IMR-90 (cell line): ENCODE measurements around the gene ATP5PB. TPM values are rescaled to one million over a fixed set of nuclear protein-coding genes. Genes with fewer than 3 reads are reported as not detected.

Source experiments
- ATAC-seq: fragments of 200-7000 bp; cut with Tn5 transposase; 2 replicates; pipeline ENCODE4 v1.9.1; 2020; ENCODE audit warnings: low read depth, mild to moderate bottlenecking, moderate library complexity
- BruUV-seq: library from RNA; stranded (reverse); fragments of 400-500 nt; replicated peaks from 2 replicates; lab custom pipeline; 2021; lab: Mats Ljungman, UMichigan
- CTCF ChIA-PET: fragments of 300-600 bp; formaldehyde crosslinking; extraction: SDS; loops from one replicate; lab custom pipeline; 2021; ENCODE audit warnings: antibody characterized with exemption; lab: Yijun Ruan, JAX
- POLR2A ChIA-PET: fragments of 300-600 bp; sonication (Branson Sonifier 250); formaldehyde crosslinking; loops from one replicate; lab custom pipeline; 2022; ENCODE audit warnings: antibody characterized with exemption; ENCODE audit not compliant: unreplicated experiment; lab: Charles Lee
- DNase-seq: peaks from one replicate; pipeline ENCODE4 v3.0.0; 2013
- H2AFZ ChIP-seq: replicated peaks from 2 replicates; pipeline ENCODE3; 2013; ENCODE audit warnings: low read length, mild to moderate bottlenecking; ENCODE audit not compliant: poor library complexity
- H2AK5ac ChIP-seq: 2 replicates; pipeline ENCODE4 v1.6.1; 2013; ENCODE audit warnings: low read depth, low read length, inconsistent platforms
- H2AK9ac ChIP-seq: replicated peaks from 2 replicates; pipeline ENCODE3; 2013; ENCODE audit warnings: mild to moderate bottlenecking, low read depth, low read length, moderate library complexity; ENCODE audit not compliant: poor library complexity
- H2BK120ac ChIP-seq: 2 replicates; pipeline ENCODE4 v1.6.1; 2013; ENCODE audit warnings: low read depth, low read length, inconsistent platforms
- H2BK15ac ChIP-seq: 3 replicates; pipeline ENCODE4 v1.6.1; 2013; ENCODE audit warnings: low read depth, low read length, inconsistent platforms
- H2BK20ac ChIP-seq: 2 replicates; pipeline ENCODE4 v1.6.1; 2013; ENCODE audit warnings: low read depth, mild to moderate bottlenecking, inconsistent platforms, low read length, moderate library complexity
- H2BK5ac ChIP-seq: 2 replicates; pipeline ENCODE4 v1.6.1; 2013; ENCODE audit warnings: mild to moderate bottlenecking, low read depth, low read length, inconsistent platforms; ENCODE audit not compliant: poor library complexity, severe bottlenecking
- H3K14ac ChIP-seq: replicated peaks from 2 replicates; pipeline ENCODE4 v1.6.1; 2013; ENCODE audit warnings: low read depth, low read length, inconsistent platforms
- H3K18ac ChIP-seq: 2 replicates; pipeline ENCODE4 v1.6.1; 2013; ENCODE audit warnings: low read depth, low read length, control low read depth
- H3K23ac ChIP-seq: 2 replicates; pipeline ENCODE4 v1.6.1; 2013; ENCODE audit warnings: low read depth, low read length, inconsistent platforms
- H3K27ac ChIP-seq: 2 replicates; pipeline ENCODE4 v1.5.1; 2013; ENCODE audit warnings: mild to moderate bottlenecking, control low read depth, low read length; ENCODE audit not compliant: insufficient read depth
- H3K27me3 ChIP-seq: 2 replicates; pipeline ENCODE4 v1.6.1; 2013; ENCODE audit warnings: low read length; ENCODE audit not compliant: control insufficient read depth, insufficient read depth
- H3K36me3 ChIP-seq: 2 replicates; pipeline ENCODE4 v1.6.1; 2013; ENCODE audit warnings: low read length, mixed read lengths; ENCODE audit not compliant: control insufficient read depth, insufficient read depth
- H3K4ac ChIP-seq: 2 replicates; pipeline ENCODE4 v1.6.1; 2013; ENCODE audit warnings: low read depth, low read length, inconsistent platforms
- H3K4me1 ChIP-seq: 2 replicates; pipeline ENCODE4 v1.6.1; 2013; ENCODE audit warnings: low read length, mixed read lengths; ENCODE audit not compliant: control insufficient read depth, insufficient read depth
- H3K4me2 ChIP-seq: 2 replicates; pipeline ENCODE4 v1.6.1; 2013; ENCODE audit warnings: low read depth, mild to moderate bottlenecking, control low read depth, low read length, moderate library complexity
- H3K4me3 ChIP-seq: 2 replicates; pipeline ENCODE4 v1.5.1; 2013; ENCODE audit warnings: low read depth, mild to moderate bottlenecking, control low read depth, low read length, moderate library complexity; ENCODE audit not compliant: insufficient read depth
- H3K56ac ChIP-seq: 2 replicates; pipeline ENCODE4 v1.6.1; 2013; ENCODE audit warnings: low read length, inconsistent platforms; ENCODE audit not compliant: insufficient read depth; ENCODE audit errors: extremely low read depth
- H3K79me1 ChIP-seq, 2 experiments: 2 replicates each; pipeline ENCODE4 v1.6.1; 2013; ENCODE audit warnings: low read length in 2 of 2, inconsistent platforms in 1 of 2, low read depth in 1 of 2
- H3K9ac ChIP-seq: 2 replicates; pipeline ENCODE4 v1.6.1; 2013; ENCODE audit warnings: low read depth, low read length, control low read depth
- H3K9me1 ChIP-seq: 2 replicates; pipeline ENCODE4 v1.6.1; 2013; ENCODE audit warnings: low read length, inconsistent platforms; ENCODE audit not compliant: insufficient read depth
- H3K9me3 ChIP-seq: 2 replicates; pipeline ENCODE4 v1.6.1; 2013; ENCODE audit warnings: low read length; ENCODE audit not compliant: control insufficient read depth, insufficient read depth
- H4K20me1 ChIP-seq: 2 replicates; pipeline ENCODE4 v1.6.1; 2013; ENCODE audit warnings: low read length, inconsistent platforms; ENCODE audit not compliant: insufficient read depth
- H4K5ac ChIP-seq: 2 replicates; pipeline ENCODE4 v1.6.1; 2013; ENCODE audit warnings: mild to moderate bottlenecking, low read depth, low read length, control low read depth
- H4K8ac ChIP-seq, 2 experiments: 2 replicates each; pipeline ENCODE4 v1.6.1; 2013; ENCODE audit warnings: low read depth in 2 of 2, low read length in 2 of 2, control low read depth in 1 of 2, inconsistent platforms in 1 of 2
- H4K91ac ChIP-seq: 2 replicates; pipeline ENCODE4 v1.6.1; 2013; ENCODE audit warnings: low read depth, low read length, inconsistent platforms; ENCODE audit not compliant: insufficient read depth
- NFE2L2 ChIP-seq: fragments of 150-350 bp; IDR thresholded peaks from 2 replicates; pipeline ENCODE4 v1.6.1; 2016; ENCODE audit warnings: low read depth, mild to moderate bottlenecking, low read length
- RCOR1 ChIP-seq: IDR thresholded peaks from 2 replicates; pipeline ENCODE4 v1.6.1; 2012; ENCODE audit warnings: mild to moderate bottlenecking, low read length, improper control_type of control experiment; ENCODE audit not compliant: insufficient replicate concordance
- dilution Hi-C: fragments of 300-500 bp; cut with HindIII; formaldehyde crosslinking; loops from one replicate; pipeline ENCODE4 v1.14.3; 2018; ENCODE audit warnings: low sequenced_read_pairs; ENCODE audit not compliant: unreplicated experiment
- in situ Hi-C: fragments of 300-500 bp; cut with MboI; formaldehyde crosslinking; loops from 3 replicates; pipeline ENCODE4 v1.14.3; 2019; ENCODE audit warnings: low sequenced_read_pairs, inconsistent platforms, mixed read lengths
- intact Hi-C: fragments of 100-400 bp; cut with micrococcal nuclease; formaldehyde crosslinking; loops from 2 replicates; pipeline ENCODE4 v1.10.0; 2022
- polyA plus RNA-seq, 3 experiments: library from polyadenylated mRNA; depleted of rRNA; stranded (reverse); fragments of >200 nt; gene quantifications; 2 replicates each; pipeline ENCODE4 v1.2.3, GENCODE V29; 2012; ENCODE audit warnings: low replicate concordance in 1 of 3
- total RNA-seq: library from RNA; depleted of rRNA; stranded (reverse); fragments of >200 nt; gene quantifications from 2 replicates; pipeline ENCODE4 v1.2.3, GENCODE V29; 2012

Gene ATP5PB
- total and polyA plus RNA-seq, 2 of the 4 experiments (the other 2 are of a cell fraction), result 234 to 301 TPM

- H3K36me3 ChIP-seq, result no peaks in the 10 kb centered on the region
- H3K9ac ChIP-seq, result no peak overlapping the region
- no peak overlapping the region for H3K4ac ChIP-seq
- in situ Hi-C loops, result loop anchor here (25.0 kb wide), 1 partner anchor 886 kb away; no protein-coding TSS in a partner anchor
- H3K14ac ChIP-seq, result no peak overlapping the region
- H4K5ac ChIP-seq, result no peak overlapping the region
- no peaks in the 10 kb centered on the region for H3K9me3 ChIP-seq
- H3K79me1 ChIP-seq, result no peaks in the 10 kb centered on the region
- dilution Hi-C loops, result no loop called here
- no peaks in the 10 kb centered on the region for H3K27me3 ChIP-seq
- no peak overlapping the region for H2AK9ac ChIP-seq
- ATAC-seq, result no peak
- DNase-seq, result no peak
- TF ChIP-seq RCOR1 (no peak), NFE2L2 (no peak)
- no peak overlapping the region for H2BK20ac ChIP-seq
- no peak overlapping the region for H2AK5ac ChIP-seq
- H3K23ac ChIP-seq, result no peak overlapping the region
- H3K18ac ChIP-seq, result no peak overlapping the region
- H2BK5ac ChIP-seq, result no peak overlapping the region
- no peaks in the 10 kb centered on the region for H3K9me1 ChIP-seq
- POLR2A ChIA-PET, result no interaction called here
- H2BK15ac ChIP-seq, result no peak overlapping the region
- H2AFZ ChIP-seq, result no peak overlapping the region
- H4K20me1 ChIP-seq, result no peaks in the 10 kb centered on the region
- H3K4me2 ChIP-seq, result no peak overlapping the region
- H4K91ac ChIP-seq, result no peak overlapping the region
- intact Hi-C loops, result no loop called here
- no peak overlapping the region for H3K4me3 ChIP-seq
- no peak overlapping the region for H4K8ac ChIP-seq
- no peaks in the 10 kb centered on the region for H3K4me1 ChIP-seq
- CTCF ChIA-PET, result no interaction called here
- no peak overlapping the region for H2BK120ac ChIP-seq
- BruUV-seq, result no TSS peak
- H3K27ac ChIP-seq, result no peak overlapping the region
- H3K56ac ChIP-seq, result no peak overlapping the region
Observed at GRCh38 chr1:111476214-111476613, 26.9 kb downstream of the ATP5PB start.
